ENCODE measurements around the gene EVI5L. TPM values are rescaled to one million over a fixed set of nuclear protein-coding genes. Genes with fewer than 3 reads are reported as not detected.

The EVI5L gene
- total RNA-seq, 1 donor from 2014 or later: 17.2 TPM

- no peaks in the 10 kb centered on the region for H3K27me3 ChIP-seq
- H3K4me1 ChIP-seq: peaks cover 8% of the 10 kb centered on the region
- no peaks in the 10 kb centered on the region for H3K9me3 ChIP-seq
- TF ChIP-seq POLR2A (IDR thresholded peaks at IDR 0.05): no peak
- no peak for TF ChIP-seq POLR2AphosphoS5 (IDR thresholded peaks at IDR 0.05; ENCODE audit: insufficient read depth in 1 of 2, low read depth in 1 of 2)
- TF ChIP-seq, protein P1, sequence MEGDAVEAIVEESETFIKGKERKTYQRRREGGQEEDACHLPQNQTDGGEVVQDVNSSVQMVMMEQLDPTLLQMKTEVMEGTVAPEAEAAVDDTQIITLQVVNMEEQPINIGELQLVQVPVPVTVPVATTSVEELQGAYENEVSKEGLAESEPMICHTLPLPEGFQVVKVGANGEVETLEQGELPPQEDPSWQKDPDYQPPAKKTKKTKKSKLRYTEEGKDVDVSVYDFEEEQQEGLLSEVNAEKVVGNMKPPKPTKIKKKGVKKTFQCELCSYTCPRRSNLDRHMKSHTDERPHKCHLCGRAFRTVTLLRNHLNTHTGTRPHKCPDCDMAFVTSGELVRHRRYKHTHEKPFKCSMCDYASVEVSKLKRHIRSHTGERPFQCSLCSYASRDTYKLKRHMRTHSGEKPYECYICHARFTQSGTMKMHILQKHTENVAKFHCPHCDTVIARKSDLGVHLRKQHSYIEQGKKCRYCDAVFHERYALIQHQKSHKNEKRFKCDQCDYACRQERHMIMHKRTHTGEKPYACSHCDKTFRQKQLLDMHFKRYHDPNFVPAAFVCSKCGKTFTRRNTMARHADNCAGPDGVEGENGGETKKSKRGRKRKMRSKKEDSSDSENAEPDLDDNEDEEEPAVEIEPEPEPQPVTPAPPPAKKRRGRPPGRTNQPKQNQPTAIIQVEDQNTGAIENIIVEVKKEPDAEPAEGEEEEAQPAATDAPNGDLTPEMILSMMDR (IDR thresholded peaks at IDR 0.05): no peak
- intact Hi-C loops (cut with DNase I): no loop called here
- no peaks in the 10 kb centered on the region for H3K36me3 ChIP-seq
- no peak overlapping the region for H3K27ac ChIP-seq
- DNase-seq (ENCODE audit: extremely low spot score in 2 of 2): no peak
- H3K4me3 ChIP-seq: peak overlapping the region; percentile 12 to 20
Observed at GRCh38 chr19:7861619-7862412, 31.8 kb downstream of the EVI5L start.

- Histone ChIP-seq H3K4me1 (peaks cover 8% of the 10 kb centered on the region), H3K4me3 (peak overlapping the region; percentile 12 to 20), H3K27me3 (no peaks in the 10 kb centered on the region), H3K36me3 (no peaks in the 10 kb centered on the region), H3K27ac (no peak overlapping the region), H3K9me3 (no peaks in the 10 kb centered on the region)
- no peak for DNase-seq (ENCODE audit: extremely low spot score in 2 of 2)
- TF ChIP-seq POLR2A (IDR thresholded peaks at IDR 0.05) (no peak), POLR2AphosphoS5 (IDR thresholded peaks at IDR 0.05; ENCODE audit: insufficient read depth in 1 of 2, low read depth in 1 of 2) (no peak)
- TF ChIP-seq, protein P1 (IDR thresholded peaks at IDR 0.05): no peak
- intact Hi-C loops (cut with DNase I): no loop called here
Observed at GRCh38 chr19:7862413-7862951, 32.5 kb downstream of the EVI5L start.

DNA sequence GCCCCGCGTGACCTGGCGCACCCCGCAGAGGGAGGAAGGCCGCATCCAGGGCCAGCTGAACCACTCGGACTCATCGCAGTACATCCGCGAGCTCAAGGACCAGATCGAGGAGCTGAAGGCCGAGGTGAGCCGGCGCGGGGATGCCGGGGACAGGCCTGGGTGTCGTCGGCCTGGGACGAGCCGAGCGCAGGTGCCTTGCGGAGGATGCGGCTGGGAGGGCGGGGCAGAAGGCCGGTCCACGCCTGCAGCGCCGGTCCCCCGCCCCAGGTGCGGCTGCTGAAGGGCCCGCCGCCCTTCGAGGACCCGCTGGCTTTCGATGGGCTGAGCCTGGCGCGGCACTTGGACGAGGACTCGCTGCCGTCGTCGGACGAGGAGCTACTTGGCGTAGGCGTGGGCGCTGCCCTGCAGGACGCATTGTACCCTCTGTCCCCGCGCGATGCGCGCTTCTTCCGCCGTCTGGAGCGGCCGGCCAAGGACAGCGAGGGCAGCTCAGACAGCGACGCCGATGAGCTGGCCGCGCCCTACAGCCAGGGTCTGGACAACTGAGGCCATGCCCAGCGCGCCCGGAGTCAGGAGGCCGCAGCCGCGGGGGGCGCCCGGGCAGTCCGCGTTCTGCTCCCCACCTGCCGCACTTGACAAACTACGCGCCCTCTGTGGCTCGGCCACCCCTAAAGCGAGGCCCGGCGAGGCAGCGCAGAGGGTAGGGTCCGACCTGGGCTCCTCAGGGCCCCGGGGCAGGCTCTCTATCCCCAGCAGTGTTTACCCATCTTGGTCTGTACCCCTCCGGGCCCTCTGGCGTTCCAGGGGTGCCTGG, 33.3 kb downstream of the EVI5L start:
- intact Hi-C loops (cut with DNase I): no loop called here
- H3K27me3 ChIP-seq: no peaks in the 10 kb centered on the region

GRCh38 chr19:7863971-7864689, 34.1 kb downstream of the EVI5L start:
- H3K27me3 ChIP-seq: no peaks in the 10 kb centered on the region

More for the DNA sequence above, 33.3 kb downstream of the EVI5L start:
- no peaks in the 10 kb centered on the region for H3K36me3 ChIP-seq
- TF ChIP-seq POLR2A (IDR thresholded peaks at IDR 0.05) (no peak), POLR2AphosphoS5 (IDR thresholded peaks at IDR 0.05; ENCODE audit: insufficient read depth in 1 of 2, low read depth in 1 of 2) (no peak)
- TF ChIP-seq, protein P1 (IDR thresholded peaks at IDR 0.05): no peak
- H3K4me3 ChIP-seq: no peak overlapping the region
- DNase-seq (ENCODE audit: extremely low spot score in 2 of 2): no peak
- no peak overlapping the region for H3K27ac ChIP-seq
- H3K9me3 ChIP-seq: no peaks in the 10 kb centered on the region
- peaks cover 11% of the 10 kb centered on the region for H3K4me1 ChIP-seq

More at GRCh38 chr19:7863971-7864689, 34.1 kb downstream of the EVI5L start:
- Histone ChIP-seq H3K4me3 (no peak overlapping the region), H3K9me3 (no peaks in the 10 kb centered on the region), H3K27ac (no peak overlapping the region), H3K4me1 (peaks cover 17% of the 10 kb centered on the region), H3K36me3 (no peaks in the 10 kb centered on the region)
- intact Hi-C loops (cut with DNase I): no loop called here
- DNase-seq (ENCODE audit: extremely low spot score in 2 of 2): no peak
- TF ChIP-seq POLR2AphosphoS5 (IDR thresholded peaks at IDR 0.05; ENCODE audit: insufficient read depth in 1 of 2, low read depth in 1 of 2) (no peak), POLR2A (IDR thresholded peaks at IDR 0.05) (no peak)
- TF ChIP-seq, protein P1 (IDR thresholded peaks at IDR 0.05): no peak
